PC-3 (cell line): ENCODE data around the gene FDXR. TPM values are rescaled to one million over a fixed set of nuclear protein-coding genes. Genes with fewer than 3 reads are reported as not detected.

Experiments
- ATAC-seq: fragments of 200-7000 bp; cut with Tn5 transposase; 2 replicates; pipeline ENCODE4 v1.9.1; 2020; ENCODE audit warnings: mild to moderate bottlenecking, moderate library complexity
- BruUV-seq: library from RNA; stranded (reverse); fragments of 400-500 nt; replicated peaks from 2 replicates; lab custom pipeline; 2021; lab: Mats Ljungman, UMichigan
- CTCF ChIA-PET: fragments of 300-600 bp; sonication (Branson Sonifier 250); formaldehyde crosslinking; loops from one replicate; lab custom pipeline; 2022; ENCODE audit warnings: antibody characterized with exemption; lab: Charles Lee
- POLR2A ChIA-PET: fragments of 300-600 bp; sonication (Branson Sonifier 250); formaldehyde crosslinking; loops from one replicate; lab custom pipeline; 2022; ENCODE audit warnings: antibody characterized with exemption; ENCODE audit not compliant: unreplicated experiment; lab: Charles Lee
- DNase-seq: peaks from one replicate; pipeline ENCODE4 v3.0.0-alpha.2; 2015
- H2AFZ ChIP-seq: fragments of 300-600 bp; sonication (generic); 2 replicates; pipeline ENCODE4 v1.6.0; 2016; ENCODE audit warnings: antibody characterized with exemption, low read length
- H3F3A ChIP-seq: fragments of 300-600 bp; sonication (generic); one replicate; pipeline ENCODE4 v1.6.0; 2017; ENCODE audit warnings: antibody characterized with exemption, low read length, control low read depth, mild to moderate bottlenecking; ENCODE audit not compliant: unreplicated experiment
- H3K27ac ChIP-seq: fragments of 300-600 bp; sonication (generic); 2 replicates; pipeline ENCODE4 v1.5.1; 2016; ENCODE audit warnings: mild to moderate bottlenecking, low read length
- H3K27me3 ChIP-seq: fragments of 300-600 bp; sonication (generic); 2 replicates; pipeline ENCODE4 v1.6.1; 2016; ENCODE audit warnings: low read length, mixed read lengths
- H3K36me3 ChIP-seq: fragments of 300-600 bp; sonication (generic); 2 replicates; pipeline ENCODE4 v1.6.1; 2016; ENCODE audit warnings: low read depth, mixed run types, low read length, mixed read lengths
- H3K4me1 ChIP-seq: fragments of 300-600 bp; sonication (generic); 2 replicates; pipeline ENCODE4 v1.5.1; 2016; ENCODE audit warnings: low read length; ENCODE audit not compliant: insufficient read depth
- H3K4me2 ChIP-seq: fragments of 300-600 bp; sonication (generic); 2 replicates; pipeline ENCODE4 v1.6.0; 2016; ENCODE audit warnings: low read length
- H3K4me3 ChIP-seq: fragments of 300-600 bp; sonication (generic); 2 replicates; pipeline ENCODE4 v1.5.1; 2016; ENCODE audit warnings: mild to moderate bottlenecking, low read length, mixed read lengths
- H3K79me2 ChIP-seq: fragments of 300-600 bp; sonication (generic); 2 replicates; pipeline ENCODE4 v1.6.1; 2017; ENCODE audit warnings: low read length, mixed read lengths
- H3K9ac ChIP-seq: fragments of 300-600 bp; sonication (generic); 2 replicates; pipeline ENCODE4 v1.6.0; 2016; ENCODE audit warnings: mild to moderate bottlenecking, low read length
- H3K9me2 ChIP-seq: fragments of 300-600 bp; sonication (generic); replicated peaks from 2 replicates; pipeline ENCODE4 v1.6.1; 2016; ENCODE audit warnings: mixed run types, low read length, mixed read lengths
- H3K9me3 ChIP-seq: fragments of 300-600 bp; sonication (generic); 2 replicates; pipeline ENCODE4 v1.6.1; 2016; ENCODE audit warnings: low read length, mixed read lengths
- H4K20me1 ChIP-seq: fragments of 300-600 bp; sonication (generic); 2 replicates; pipeline ENCODE4 v1.6.1; 2016; ENCODE audit warnings: low read length, mixed read lengths
- CTCF ChIP-seq: fragments of 300-600 bp; sonication (generic); conservative IDR thresholded peaks from 2 replicates; pipeline ENCODE4 v1.5.1; 2017; ENCODE audit warnings: antibody characterized with exemption, low read depth, mild to moderate bottlenecking, low read length
- EZH2 ChIP-seq: fragments of 300-600 bp; sonication (generic); IDR thresholded peaks from one replicate; pipeline ENCODE4 v1.6.1; 2017; ENCODE audit warnings: antibody characterized with exemption, mild to moderate bottlenecking, low read length; ENCODE audit not compliant: unreplicated experiment
- EZH2phosphoT487 ChIP-seq: fragments of 300-600 bp; sonication (generic); IDR thresholded peaks from 2 replicates; pipeline ENCODE4 v1.6.1; 2018; ENCODE audit warnings: mild to moderate bottlenecking, antibody characterized with exemption, low read length, borderline replicate concordance
- intact Hi-C: fragments of 100-400 bp; cut with micrococcal nuclease; formaldehyde crosslinking; loops from 2 replicates; pipeline ENCODE4 v1.9.0; 2023
- total RNA-seq: library from RNA; depleted of rRNA; stranded (reverse); fragments of >200 nt; gene quantifications from 2 replicates; pipeline ENCODE4 v1.2.3, GENCODE V29; 2014

FDXR gene
- total RNA-seq, 1 experiment from 2014 or later: 28.1 TPM

GRCh38 chr17:74836191-74836590 is 36.6 kb downstream of the FDXR start:
- Histone ChIP-seq H3K9ac (no peak overlapping the region), H3K27me3 (no peaks in the 10 kb centered on the region), H3K27ac (no peak overlapping the region), H3K9me3 (no peaks in the 10 kb centered on the region), H3F3A (no peaks in the 10 kb centered on the region), H3K36me3 (no peaks in the 10 kb centered on the region), H4K20me1 (no peaks in the 10 kb centered on the region), H3K4me1 (no peaks in the 10 kb centered on the region), H3K4me3 (no peak overlapping the region), H2AFZ (no peak overlapping the region), H3K79me2 (no peaks in the 10 kb centered on the region), H3K9me2 (no peaks in the 10 kb centered on the region), H3K4me2 (no peak overlapping the region)
- intact Hi-C loops: no loop called here
- ATAC-seq (no peak), DNase-seq (no peak)
- ChIA-PET CTCF (no interaction called here), POLR2A (no interaction called here)
- TF ChIP-seq EZH2: no peak
- TF ChIP-seq CTCF: no peak
- TF ChIP-seq EZH2phosphoT487: no peak
- BruUV-seq: no TSS peak

DNA sequence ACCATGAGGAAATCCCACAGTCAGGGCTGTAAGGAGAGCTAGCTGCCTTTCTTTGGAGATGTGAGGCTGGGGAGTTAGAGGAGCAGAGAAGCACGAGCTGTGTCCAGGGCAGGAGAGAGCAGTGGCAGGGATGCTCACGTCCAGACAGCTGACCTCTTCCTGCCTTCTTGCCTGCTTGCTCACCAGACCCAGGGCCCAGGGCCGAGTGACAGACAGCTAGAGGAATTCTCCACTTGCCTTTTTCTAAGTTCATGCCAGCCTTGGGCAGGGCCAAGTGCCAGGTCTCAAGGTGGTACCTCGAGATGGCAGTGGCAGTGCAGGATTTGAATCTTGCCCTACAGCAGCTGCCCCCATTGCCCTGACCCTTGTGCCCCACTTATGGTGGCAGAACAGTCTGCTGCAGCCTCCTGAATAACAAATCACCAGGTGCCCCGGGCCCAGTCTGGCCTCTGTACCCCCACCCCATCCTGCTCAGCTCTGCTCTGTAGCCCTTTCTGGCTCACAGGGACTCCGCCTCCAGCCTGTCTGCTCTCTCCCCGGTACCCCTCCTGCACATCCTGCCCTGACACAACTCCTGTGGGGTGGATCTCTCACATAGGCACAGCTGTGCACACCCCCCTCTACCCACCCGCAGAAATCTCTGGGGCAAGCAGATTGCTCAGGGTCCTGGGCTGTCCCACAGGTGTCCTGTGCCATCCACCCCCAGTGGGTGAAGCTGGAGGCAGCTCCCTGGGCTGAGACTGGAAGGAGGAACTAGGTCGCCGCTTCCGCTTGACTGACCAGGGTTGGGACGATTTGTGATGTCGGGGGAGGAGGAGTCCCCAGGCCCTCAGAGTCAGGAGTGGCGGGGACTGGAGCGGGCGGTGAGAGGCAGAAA is 39.1 kb downstream of the FDXR start:
- Histone ChIP-seq H3K27me3 (no peaks in the 10 kb centered on the region), H3K27ac (no peak overlapping the region), H4K20me1 (no peaks in the 10 kb centered on the region), H3K9ac (no peak overlapping the region), H3K9me2 (no peaks in the 10 kb centered on the region), H3K4me2 (no peak overlapping the region), H3K4me1 (no peaks in the 10 kb centered on the region), H2AFZ (no peak overlapping the region), H3K79me2 (no peaks in the 10 kb centered on the region), H3F3A (no peaks in the 10 kb centered on the region), H3K9me3 (no peaks in the 10 kb centered on the region), H3K4me3 (no peak overlapping the region), H3K36me3 (no peaks in the 10 kb centered on the region)
- intact Hi-C loops: no loop called here
- ChIA-PET CTCF (interaction anchor here (1.0 kb wide), 1 partner anchor 10 kb away, joined by 3 read pairs; no protein-coding TSS in a partner anchor), POLR2A (interaction anchor here (0.6 kb wide), 1 partner anchor 640 kb away, joined by 3 read pairs; no protein-coding TSS in a partner anchor)
- peak; percentile 82 for ATAC-seq
- BruUV-seq: no TSS peak
- DNase-seq: peak; percentile 64
- TF ChIP-seq EZH2 (no peak), EZH2phosphoT487 (no peak)

DNA sequence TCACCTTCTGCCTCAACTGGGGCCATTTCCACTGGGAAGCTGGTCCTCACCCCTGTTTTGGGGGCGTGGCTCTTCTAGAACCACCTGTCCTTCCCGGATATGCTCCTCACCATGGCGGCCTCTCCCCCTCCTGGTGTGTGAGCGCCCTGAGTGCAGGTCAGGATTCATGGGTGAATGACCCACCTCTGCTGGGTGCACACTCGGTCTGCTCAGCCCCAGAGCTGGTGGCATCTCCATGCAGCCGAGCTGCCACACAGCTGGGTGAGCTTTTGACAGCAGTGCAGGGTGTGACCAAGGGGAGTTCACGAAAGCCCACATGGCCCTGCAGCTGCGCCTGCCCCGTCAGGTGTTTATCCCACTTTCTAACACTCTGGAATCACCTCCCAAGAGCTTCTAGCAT is 40.4 kb downstream of the FDXR start:
- Histone ChIP-seq H4K20me1 (no peaks in the 10 kb centered on the region), H3K27me3 (no peaks in the 10 kb centered on the region), H3K9ac (no peak overlapping the region), H3K79me2 (no peaks in the 10 kb centered on the region), H3K36me3 (no peaks in the 10 kb centered on the region), H3K4me1 (no peaks in the 10 kb centered on the region), H3K9me2 (no peaks in the 10 kb centered on the region), H3F3A (no peaks in the 10 kb centered on the region), H3K27ac (no peak overlapping the region), H2AFZ (no peak overlapping the region), H3K4me3 (no peak overlapping the region), H3K9me3 (no peaks in the 10 kb centered on the region), H3K4me2 (no peak overlapping the region)
- ATAC-seq (no peak), DNase-seq (no peak)
- POLR2A ChIA-PET: no interaction called here
- TF ChIP-seq EZH2phosphoT487 (no peak), EZH2 (no peak), CTCF (no peak)
- intact Hi-C loops: no loop called here
- BruUV-seq: no TSS peak
- CTCF ChIA-PET: no interaction called here
